NOMO-1 treated with DMSO at 0.1 percent for 48 hours (cell line): ENCODE measurements around the gene GATA3.

Experiments used
- DNase-seq: peaks from one replicate; lab custom pipeline; 2025; ENCODE audit not compliant: unreplicated experiment; lab: John Stamatoyannopoulos, UW

GATA3 gene

GRCh38 chr10:8063128-8063908 lies 8.8 kb downstream of the GATA3 start:
- DNase-seq: no peak

- DNase-seq: no peak
These were observed 9.4 kb downstream of the GATA3 start for GRCh38 chr10:8063935-8064334.

DNA sequence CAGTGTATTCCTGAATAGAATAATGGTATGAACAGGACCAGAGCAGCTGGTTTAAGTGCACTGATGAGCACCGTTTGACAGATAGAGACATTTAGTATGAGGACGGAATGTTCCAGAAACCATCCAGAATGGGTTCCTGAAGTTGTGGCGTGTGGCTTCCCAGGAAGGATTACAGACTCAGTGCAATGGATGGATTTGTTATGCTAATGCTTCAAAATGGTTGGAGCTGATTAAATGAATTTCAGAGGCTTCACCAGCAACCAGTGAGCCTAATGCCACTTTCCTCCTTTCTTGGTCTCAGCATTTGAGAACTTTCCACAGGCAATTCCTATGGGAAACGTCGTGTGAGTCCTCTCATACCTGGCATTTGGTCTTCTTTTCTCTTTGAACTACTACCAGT lies 9.9 kb downstream of the GATA3 start:
- DNase-seq: no peak

DNA sequence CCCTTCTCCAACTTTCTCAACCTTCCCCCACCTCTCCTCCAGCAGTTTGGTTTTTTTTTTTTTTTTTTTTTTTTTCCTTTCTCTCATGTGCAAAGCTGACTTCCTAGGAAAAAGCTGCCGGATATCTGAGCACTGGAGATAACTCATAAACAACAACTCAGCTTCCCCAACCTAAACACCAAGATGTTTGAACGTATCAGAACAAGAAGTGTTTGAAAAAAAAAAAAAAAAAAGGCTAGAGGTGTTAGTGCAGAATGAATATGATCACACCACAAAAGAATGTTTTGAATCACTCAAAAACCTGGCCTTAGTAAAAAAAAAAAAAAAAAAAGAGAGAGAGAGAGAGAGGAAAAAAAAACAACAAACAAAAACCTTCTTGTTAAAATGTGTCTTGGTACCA lies 11.2 kb downstream of the GATA3 start:
- no peak for DNase-seq

DNA sequence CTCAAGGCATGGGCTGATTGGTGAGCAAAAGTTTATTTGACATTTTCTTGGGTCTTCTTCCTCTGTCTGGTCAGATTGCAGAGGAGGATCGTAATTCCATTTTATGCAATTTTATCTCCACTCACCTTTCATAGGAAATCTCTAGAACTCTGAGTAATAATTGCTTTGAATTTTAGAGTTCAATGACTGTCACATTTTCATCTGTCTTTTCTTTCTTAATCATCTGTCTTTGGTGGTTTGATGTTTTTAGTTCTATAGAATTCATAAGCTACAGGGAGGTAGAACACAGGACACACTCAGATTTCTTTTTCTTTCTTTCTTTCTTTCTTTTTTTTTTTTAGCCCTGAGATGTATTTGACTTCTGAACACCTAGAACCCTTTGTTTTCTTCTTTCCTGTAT lies 11.6 kb downstream of the GATA3 start:
- DNase-seq: no peak

DNA sequence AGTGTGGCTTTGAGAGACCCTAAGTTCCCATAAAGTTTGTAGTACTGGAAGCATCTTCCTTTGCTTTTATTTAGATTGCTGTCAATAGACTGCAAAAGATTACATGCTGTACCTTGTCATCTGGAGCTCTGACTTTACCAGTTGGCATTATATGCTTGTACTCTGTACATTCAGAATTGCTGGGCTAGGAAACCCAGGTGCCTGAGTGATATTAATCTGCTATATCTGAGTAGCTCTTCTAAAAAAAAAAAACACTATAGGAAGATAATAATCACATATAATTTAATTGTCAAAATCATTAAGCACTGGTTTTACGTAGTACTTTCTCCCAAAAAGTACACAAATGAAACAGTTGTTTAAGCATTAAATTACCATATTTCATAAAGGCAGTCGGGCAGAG lies 12.3 kb downstream of the GATA3 start:
- DNase-seq: no peak

- DNase-seq: no peak
These were observed 14.6 kb downstream of the GATA3 start for GRCh38 chr10:8069108-8069507.

DNA sequence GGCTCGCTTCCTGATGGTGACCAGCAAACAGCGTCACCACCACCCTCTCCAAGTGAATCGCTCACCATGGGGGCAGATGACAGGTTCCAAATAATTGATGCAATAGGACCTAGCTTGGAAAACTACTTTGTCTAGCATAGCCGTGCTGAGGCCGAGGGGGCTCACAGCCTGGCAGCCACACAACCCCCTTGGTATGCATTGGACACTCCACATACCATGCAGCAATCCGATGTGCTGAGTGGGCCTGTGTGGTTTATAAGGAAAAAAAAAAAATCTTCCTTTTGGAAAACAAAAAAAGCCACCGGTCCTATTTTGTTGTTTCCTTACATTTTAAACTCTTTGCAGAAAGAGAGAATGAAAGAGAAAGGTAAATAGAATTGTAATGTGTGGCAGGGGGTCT lies 15.1 kb downstream of the GATA3 start:
- DNase-seq: no peak

DNA sequence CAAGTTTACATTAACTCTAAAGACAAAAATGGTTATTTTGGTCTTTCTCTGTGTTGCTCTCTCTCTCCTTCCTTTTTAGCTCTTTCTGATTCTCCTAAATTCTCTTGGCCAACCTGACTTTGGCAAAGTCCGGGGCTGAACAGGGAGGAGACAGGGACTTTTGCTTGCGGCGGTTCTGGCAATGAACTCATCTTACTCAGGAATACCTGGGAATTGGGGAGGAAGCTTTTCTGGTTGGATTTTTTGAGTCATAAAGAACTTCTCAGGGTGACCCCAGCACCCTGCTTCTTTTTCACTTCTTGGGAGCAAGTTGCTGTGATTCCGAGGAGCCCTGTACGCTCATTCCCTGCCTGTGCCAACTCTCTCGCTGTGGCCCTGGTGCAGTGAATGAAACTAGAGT lies 16.0 kb downstream of the GATA3 start:
- DNase-seq: no peak

GRCh38 chr10:8071006-8071405 lies 16.5 kb downstream of the GATA3 start:
- no peak for DNase-seq

DNA sequence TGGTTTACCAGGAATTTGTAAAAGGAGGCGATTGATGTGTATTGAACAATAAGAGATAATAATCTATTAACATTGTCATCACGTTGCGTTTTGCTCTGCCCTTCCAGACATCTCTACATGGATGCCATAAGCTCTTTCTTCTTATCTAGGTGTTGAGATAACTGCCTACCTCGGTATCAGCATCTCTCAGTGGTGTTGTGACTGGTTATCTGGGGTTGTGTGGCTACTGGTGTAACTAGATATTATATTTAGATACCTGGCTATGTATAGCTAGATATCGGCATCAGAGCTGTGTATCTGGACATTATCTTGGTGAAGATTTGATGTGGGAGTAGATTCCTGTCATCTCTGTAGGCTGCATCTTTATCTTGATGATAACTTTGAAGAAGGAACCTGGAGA lies 17.2 kb downstream of the GATA3 start:
- no peak for DNase-seq

DNA sequence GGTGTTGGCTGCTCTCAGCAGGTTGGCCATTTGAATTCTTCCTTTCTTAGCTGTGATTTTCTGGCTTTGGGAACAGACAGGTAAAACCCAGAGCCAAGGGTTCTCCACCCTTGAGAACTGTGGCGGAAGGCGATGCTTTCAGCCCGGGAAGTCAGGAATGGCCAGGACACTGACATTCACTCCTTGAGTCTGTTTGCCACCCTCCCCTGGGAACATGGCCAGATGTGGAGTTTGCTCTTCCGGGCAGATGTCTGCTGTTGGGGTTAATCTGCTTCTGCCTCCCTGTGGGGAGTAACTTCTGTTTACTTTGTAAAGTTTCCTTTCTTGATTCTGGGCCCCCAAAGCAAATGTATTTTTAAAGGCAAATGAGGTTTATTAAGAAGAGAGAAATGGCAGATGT lies 17.7 kb downstream of the GATA3 start:
- DNase-seq: no peak

- no peak for DNase-seq
These were observed 19.4 kb downstream of the GATA3 start for GRCh38 chr10:8073691-8074416.

DNA sequence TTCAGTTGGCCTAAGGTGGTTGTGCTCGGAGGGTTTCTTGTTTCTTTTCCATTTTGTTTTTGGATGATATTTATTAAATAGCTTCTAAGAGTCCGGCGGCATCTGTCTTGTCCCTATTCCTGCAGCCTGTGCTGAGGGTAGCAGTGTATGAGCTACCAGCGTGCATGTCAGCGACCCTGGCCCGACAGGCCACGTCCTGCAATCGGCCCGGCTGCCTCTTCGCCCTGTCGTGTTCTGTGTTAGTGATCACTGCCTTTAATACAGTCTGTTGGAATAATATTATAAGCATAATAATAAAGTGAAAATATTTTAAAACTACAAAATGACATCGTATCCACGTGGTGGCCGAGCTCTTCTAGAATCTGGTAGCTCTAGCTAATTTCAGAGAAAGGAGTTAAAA lies 20.4 kb downstream of the GATA3 start:
- DNase-seq: no peak

DNA sequence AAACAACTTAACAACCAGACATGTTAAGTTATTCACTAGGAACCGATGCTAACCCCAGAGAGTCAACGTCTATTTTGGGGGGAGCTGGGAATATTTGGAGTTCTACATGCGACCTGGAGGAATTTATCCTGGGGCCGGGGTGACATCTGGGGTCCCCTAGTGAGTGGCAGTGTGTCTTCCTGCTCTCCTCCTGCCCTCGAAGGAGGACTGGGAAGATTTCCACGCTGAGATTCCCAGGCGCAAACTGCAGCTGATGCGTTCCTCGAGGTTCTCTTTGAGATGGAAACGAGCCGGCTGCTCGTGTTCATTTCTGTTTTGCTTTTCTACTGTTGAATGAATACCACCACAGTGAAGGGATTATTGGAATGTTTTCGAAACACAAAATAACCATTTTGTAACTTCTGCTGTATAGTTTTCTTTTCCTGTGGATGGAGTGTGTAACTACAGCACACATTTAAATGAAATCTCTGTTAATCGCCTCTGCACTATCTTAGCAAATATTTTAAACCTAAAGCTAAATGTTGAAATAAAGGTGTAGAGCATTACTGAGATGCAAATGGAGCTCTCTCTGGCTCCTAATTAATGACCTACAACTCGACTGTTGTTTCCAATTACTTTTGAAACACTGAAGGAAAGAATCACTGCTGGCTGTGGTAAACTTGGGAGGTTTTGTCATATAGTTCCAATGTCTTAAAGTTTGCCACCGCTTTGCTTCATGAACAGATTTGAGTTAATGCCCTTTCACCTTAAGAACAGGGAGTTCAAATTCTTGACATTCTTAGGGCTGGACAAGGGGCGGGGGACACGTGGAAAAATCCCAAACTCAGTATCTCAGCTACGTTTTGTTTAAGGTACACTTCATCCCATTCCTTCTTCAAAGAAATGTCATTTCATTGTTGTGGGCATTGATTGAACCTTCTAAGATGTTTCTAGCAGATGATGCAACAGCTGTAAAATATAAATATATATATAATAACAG lies 21.1 kb downstream of the GATA3 start:
- no peak for DNase-seq

DNA sequence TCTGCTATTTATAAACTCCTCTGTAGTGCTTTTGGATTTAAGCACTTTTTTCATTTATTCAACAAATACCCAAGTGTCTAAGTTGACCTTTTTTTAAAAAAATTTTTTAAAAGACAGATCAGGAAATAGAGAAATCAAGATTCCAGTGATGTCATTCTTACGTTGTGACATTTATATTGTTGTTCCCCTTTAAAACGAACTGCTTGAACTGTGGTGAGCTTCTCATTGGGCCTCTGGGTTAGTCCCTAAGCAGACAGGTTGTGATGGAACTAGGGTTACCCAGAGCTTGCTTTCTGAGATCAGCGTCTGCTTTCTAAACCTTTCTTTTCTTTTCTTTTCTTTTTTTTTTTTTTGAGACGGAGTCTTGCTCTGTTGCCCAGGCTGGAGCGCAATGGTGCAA lies 22.4 kb downstream of the GATA3 start:
- no peak for DNase-seq

DNA sequence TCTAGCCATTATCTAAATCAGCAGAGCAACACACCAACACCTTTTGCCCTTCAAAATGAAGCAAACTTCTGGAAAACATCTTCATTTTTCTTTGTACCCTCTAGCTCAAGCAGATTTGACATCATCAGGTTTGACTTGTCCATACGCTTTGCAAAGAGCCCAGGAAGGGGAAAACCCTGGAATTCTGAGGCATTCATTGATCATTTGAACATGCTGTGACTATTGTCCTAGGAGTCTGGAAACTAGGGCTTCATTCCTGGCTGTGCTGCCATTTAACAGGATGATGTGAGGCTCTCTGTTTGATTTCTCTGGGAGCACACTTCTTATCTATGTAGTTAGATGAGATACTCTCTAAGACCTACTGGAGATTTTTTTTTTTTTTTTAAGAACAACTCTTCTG lies 23.5 kb downstream of the GATA3 start:
- no peak for DNase-seq

DNA sequence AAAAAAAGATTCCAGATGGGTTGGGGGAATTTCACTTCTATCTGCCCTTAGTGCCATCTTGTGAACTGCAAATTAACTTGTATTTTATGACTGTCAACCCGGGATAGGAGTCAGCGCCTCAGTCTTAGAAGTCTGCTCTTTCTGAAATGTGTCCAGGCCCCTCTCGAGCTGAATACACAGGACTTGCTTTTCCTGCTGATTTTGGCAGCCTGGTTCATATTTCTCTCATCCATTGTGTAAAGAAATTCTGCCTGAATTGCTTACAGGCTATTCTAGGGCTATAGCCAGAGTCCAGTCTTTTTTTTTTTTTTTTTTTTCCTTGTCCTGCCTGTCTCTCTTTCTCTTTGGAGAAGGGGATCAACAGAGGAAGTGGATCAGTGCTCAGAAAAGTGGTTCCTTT lies 24.6 kb downstream of the GATA3 start:
- no peak for DNase-seq

DNA sequence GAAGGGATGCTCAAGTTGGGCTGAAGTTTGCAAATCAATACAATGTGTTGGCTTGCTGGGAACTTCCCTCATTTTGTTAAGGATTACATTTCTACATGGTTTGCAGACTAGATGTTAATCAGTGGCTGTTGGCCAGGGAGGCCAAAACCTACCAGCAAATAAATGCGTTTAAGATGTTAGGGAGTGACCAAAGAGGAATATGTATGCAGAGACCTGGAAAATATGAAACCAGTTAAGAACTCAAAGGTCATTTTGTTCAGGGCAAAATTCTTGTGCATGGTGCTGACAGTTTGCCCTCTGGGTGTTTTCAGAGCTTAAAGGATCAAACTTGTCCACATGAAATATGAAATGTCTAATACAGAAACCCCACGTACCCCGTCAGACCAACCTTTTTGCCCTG lies 30.3 kb downstream of the GATA3 start:
- no peak for DNase-seq

DNA sequence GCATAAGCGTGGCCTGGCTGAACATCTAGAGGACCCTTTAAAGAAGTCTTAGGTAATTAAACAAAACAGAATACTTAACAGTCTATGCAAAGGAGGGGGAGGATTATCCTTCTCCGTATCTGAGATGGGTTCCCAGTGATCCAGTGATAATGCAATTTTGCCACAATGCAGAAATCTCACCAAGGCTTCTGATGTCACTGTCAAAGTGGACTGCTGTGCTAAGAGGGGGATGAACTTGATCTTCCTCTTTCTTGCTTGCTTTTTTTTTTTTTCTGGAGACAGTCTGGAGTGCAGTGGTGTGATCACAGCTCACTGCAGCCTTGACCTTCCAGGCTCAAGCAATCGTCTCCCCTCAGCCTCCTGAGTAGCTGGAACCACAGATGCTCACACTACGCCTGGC lies 30.8 kb downstream of the GATA3 start:
- DNase-seq: no peak

DNA sequence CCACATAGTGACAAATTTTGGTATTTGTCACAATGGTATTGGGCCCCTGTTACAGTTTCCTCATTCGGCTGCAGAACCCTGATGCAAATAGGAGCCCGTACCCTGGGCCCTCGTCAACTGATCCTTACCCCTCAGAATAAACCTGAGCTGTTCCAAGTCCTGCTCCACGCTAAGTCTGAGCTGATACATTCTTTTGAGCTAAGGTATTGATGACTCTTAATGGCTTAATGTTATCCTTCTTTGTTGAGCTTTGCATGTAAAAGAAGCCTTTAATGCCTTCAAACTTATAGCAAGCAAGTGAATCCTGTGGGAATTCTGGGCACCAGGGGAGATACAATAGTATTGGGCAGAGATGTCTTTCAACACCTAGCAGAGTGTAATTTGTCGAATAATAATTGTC lies 31.8 kb downstream of the GATA3 start:
- no peak for DNase-seq

GRCh38 chr10:8088504-8088903 lies 34.0 kb downstream of the GATA3 start:
- DNase-seq: no peak
